Fibroblast of mammary gland (primary cell): ENCODE results near the gene LRRC59.

Experiments used
- DNase-seq: peaks from one replicate; pipeline ENCODE4 v3.0.0-alpha.2; 2010; ENCODE audit warnings: low read depth
- H3K4me3 ChIP-seq: 2 replicates; pipeline ENCODE4 v1.5.1; 2011; ENCODE audit warnings: low read depth, mild to moderate bottlenecking, low read length, moderate library complexity; ENCODE audit not compliant: control insufficient read depth
- TF ChIP-seq, protein P1 (sequence below): conservative IDR thresholded peaks from 2 replicates; pipeline ENCODE4 v1.5.1; 2011; ENCODE audit warnings: low read depth, low read length, inconsistent platforms; ENCODE audit not compliant: control insufficient read depth, insufficient read depth

LRRC59 gene

DNA sequence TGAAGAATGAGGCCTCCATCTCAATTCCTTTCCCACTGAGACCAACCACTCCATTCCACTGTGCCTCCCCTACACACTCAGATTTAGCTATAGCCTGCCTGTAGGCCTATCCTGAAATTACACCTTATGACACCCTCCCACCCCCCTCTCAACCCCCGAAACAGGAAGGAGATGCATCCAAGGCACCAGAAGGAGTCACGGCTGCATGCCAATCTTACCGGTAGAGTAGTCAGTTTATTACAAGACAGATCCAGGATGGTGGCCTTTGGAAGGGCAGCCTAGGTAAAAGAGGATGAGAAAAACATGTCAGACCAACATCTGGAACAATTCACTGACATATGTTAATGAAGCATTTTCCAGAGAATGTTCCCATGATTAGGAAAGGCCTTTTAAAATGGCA is 2.6 kb downstream of the LRRC59 start:
- peak; percentile 27 for DNase-seq
- peak overlapping the region; percentile 99 for H3K4me3 ChIP-seq
- TF ChIP-seq, protein P1, sequence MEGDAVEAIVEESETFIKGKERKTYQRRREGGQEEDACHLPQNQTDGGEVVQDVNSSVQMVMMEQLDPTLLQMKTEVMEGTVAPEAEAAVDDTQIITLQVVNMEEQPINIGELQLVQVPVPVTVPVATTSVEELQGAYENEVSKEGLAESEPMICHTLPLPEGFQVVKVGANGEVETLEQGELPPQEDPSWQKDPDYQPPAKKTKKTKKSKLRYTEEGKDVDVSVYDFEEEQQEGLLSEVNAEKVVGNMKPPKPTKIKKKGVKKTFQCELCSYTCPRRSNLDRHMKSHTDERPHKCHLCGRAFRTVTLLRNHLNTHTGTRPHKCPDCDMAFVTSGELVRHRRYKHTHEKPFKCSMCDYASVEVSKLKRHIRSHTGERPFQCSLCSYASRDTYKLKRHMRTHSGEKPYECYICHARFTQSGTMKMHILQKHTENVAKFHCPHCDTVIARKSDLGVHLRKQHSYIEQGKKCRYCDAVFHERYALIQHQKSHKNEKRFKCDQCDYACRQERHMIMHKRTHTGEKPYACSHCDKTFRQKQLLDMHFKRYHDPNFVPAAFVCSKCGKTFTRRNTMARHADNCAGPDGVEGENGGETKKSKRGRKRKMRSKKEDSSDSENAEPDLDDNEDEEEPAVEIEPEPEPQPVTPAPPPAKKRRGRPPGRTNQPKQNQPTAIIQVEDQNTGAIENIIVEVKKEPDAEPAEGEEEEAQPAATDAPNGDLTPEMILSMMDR: no peak

- TF ChIP-seq, protein P1: no peak
- DNase-seq: no peak
- no peak overlapping the region for H3K4me3 ChIP-seq
Observed at GRCh38 chr17:50393700-50394099, 3.6 kb downstream of the LRRC59 start.

DNA sequence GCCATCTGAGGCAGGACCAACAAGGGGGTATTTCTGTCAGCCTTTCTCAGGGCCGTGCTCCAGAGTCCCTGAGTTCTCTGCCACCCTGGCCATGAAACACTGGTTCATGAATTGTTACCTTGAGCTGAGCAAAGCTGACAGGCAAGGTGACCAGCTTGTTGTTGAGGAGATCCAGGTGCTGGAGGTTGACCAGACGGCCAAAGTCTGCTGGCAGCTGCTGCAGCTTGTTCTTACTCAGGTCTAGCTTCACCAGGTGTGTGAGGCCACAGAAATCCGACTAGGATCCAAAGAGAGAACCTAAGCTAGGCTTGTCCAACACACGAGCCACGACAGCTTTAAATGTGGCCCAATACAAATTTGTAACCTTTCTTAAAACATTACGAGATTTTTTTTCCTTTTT is 4.7 kb downstream of the LRRC59 start:
- TF ChIP-seq, protein P1: no peak
- DNase-seq: no peak
- H3K4me3 ChIP-seq: no peak overlapping the region

DNA sequence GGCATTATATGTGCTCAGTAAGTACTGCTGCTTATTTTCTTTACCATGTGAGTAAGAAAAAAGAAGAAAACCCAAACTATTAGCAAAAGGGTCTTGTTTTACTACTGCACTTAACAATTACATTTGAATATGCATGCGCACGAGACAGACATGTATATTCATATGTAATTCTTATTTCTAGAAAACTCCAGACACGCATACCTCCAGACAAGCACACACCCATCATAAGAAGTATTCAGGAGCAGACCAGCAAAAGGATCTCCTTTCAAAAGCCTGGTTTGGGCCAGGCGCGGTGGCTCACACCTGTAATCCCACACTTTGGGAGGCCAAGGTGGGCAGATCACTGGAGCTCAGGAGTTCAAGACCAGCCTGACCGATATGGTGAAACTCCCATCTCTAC is 7.8 kb downstream of the LRRC59 start:
- no peak overlapping the region for H3K4me3 ChIP-seq
- no peak for DNase-seq
- TF ChIP-seq, protein P1: no peak

GRCh38 chr17:50388728-50389127 is 8.6 kb downstream of the LRRC59 start:
- TF ChIP-seq, protein P1: no peak
- DNase-seq: no peak
- no peak overlapping the region for H3K4me3 ChIP-seq

DNA sequence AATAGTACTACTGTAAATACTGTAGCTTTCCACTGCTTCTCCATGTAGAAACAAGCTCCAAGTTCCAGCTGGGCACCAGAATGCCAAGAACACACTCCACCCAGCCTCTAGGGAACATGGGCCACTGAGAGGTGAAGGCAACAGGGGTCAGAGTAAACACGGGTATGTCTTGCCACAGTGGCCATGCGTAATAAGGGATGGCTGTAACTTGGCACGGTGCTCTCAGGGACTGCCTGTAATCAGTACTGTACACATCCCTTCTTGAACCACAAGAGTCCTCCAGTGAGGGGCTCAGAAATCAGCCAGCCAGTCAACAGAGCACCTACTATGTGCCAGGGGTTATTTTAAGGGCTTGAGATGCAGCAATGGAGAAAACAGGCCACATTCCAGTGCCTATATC is 10.8 kb downstream of the LRRC59 start:
- TF ChIP-seq, protein P1: no peak
- no peak for DNase-seq
- no peak overlapping the region for H3K4me3 ChIP-seq

- TF ChIP-seq, protein P1: no peak
- H3K4me3 ChIP-seq: no peak overlapping the region
- DNase-seq: no peak
Observed at GRCh38 chr17:50382931-50383330, 14.4 kb downstream of the LRRC59 start.
